Measurements from ENCODE around the gene SLIRP. TPM values are rescaled to one million over a fixed set of nuclear protein-coding genes. Genes with fewer than 3 reads are reported as not detected.
"Not testable (repeated sequence)": the region's sequence is repeated elsewhere in the genome, so short reads cannot be mapped to it uniquely, and the experiment has no call there.

The SLIRP gene
- total RNA-seq, 1 donor: 81.4 TPM

DNA sequence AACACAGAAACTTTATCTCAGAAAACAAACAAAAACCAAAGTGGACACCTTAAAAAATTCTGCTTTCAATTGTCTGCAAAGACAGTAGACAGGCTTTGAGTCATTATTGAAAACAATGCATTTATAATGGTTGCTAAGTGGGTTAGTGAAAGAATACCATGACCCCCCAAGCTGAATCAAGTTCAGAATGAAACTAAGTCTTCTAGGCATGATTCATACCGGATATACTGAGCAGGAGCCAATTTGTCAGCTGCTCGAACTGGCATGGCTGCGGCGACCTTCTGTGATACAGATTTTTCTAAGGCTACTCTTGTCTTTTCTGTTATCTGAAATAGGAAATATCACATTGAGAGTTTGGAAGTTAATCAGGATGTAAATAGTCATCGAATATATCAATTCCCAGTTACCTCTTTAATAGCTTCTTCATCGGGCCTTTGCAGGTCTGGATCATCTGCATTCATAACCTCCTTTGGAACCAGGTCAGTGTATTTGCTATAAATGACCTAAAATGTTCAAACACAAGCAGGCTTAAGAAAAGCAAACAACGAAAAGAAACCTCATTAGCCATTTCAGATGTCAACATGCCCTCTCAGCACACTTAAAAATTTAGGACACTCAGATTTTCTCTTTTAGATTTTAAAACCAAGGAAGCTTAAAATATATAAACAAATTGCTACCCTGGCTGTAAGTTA lies 30.8 kb downstream of the SLIRP start:
- H3K4me2 ChIP-seq (ENCODE audit: insufficient read depth, low read length): peak overlapping the region; percentile 40
- peaks cover 12% of the 10 kb centered on the region for H4K20me1 ChIP-seq (ENCODE audit: insufficient read depth, low read length)
- TF ChIP-seq, protein P1, sequence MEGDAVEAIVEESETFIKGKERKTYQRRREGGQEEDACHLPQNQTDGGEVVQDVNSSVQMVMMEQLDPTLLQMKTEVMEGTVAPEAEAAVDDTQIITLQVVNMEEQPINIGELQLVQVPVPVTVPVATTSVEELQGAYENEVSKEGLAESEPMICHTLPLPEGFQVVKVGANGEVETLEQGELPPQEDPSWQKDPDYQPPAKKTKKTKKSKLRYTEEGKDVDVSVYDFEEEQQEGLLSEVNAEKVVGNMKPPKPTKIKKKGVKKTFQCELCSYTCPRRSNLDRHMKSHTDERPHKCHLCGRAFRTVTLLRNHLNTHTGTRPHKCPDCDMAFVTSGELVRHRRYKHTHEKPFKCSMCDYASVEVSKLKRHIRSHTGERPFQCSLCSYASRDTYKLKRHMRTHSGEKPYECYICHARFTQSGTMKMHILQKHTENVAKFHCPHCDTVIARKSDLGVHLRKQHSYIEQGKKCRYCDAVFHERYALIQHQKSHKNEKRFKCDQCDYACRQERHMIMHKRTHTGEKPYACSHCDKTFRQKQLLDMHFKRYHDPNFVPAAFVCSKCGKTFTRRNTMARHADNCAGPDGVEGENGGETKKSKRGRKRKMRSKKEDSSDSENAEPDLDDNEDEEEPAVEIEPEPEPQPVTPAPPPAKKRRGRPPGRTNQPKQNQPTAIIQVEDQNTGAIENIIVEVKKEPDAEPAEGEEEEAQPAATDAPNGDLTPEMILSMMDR (IDR thresholded peaks at IDR 0.05; ENCODE audit: extremely low read depth, low read depth, low read length): no peak
- peak overlapping the region; percentile 59 for H3K27ac ChIP-seq (ENCODE audit: low read depth, low read length)
- no peaks in the 10 kb centered on the region for H3K9me3 ChIP-seq (ENCODE audit: low read depth, low read length)
- peaks cover 39% of the 10 kb centered on the region for H3K36me3 ChIP-seq (ENCODE audit: insufficient read depth, low read length)
- no peaks in the 10 kb centered on the region for H3K27me3 ChIP-seq (ENCODE audit: insufficient read depth, low read length)
- peaks cover 4% of the 10 kb centered on the region for H3K4me1 ChIP-seq (ENCODE audit: insufficient read depth, low read length)
- peak; percentile 90 for DNase-seq (ENCODE audit: insufficient read length, low spot score, missing footprints)
- H3K79me2 ChIP-seq (ENCODE audit: insufficient read depth, low read length): peaks cover 29% of the 10 kb centered on the region
- no peak overlapping the region for H3K4me3 ChIP-seq (ENCODE audit: insufficient read depth, low read length)
- no peak overlapping the region for H2AFZ ChIP-seq (ENCODE audit: low read length)

DNA sequence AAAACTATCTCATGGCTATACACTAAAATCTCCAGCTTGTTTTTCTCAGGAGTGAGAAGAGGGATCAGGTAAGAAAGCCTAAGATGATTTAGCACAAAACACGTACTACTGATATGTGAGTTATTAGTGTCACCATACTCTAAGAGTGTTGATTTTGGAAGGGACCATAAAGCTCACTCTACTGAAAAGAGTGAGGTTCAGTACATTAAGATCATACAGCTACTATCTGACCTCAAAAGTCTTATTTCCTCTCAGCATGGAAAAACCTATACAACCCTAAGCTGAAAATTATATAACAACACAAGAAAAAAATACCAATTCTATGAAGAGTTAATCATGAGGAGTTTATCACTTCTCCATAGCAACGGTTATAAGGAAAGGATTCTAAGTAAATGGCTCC lies 33.5 kb downstream of the SLIRP start:
- no peak overlapping the region for H2AFZ ChIP-seq (ENCODE audit: low read length)
- H3K4me1 ChIP-seq (ENCODE audit: insufficient read depth, low read length): peaks cover 4% of the 10 kb centered on the region
- no peak for DNase-seq (ENCODE audit: insufficient read length, low spot score, missing footprints)
- H3K4me2 ChIP-seq (ENCODE audit: insufficient read depth, low read length): no peak overlapping the region
- H3K36me3 ChIP-seq (ENCODE audit: insufficient read depth, low read length): peaks cover 15% of the 10 kb centered on the region
- H4K20me1 ChIP-seq (ENCODE audit: insufficient read depth, low read length): peaks cover 25% of the 10 kb centered on the region
- H3K4me3 ChIP-seq (ENCODE audit: insufficient read depth, low read length): no peak overlapping the region
- H3K9me3 ChIP-seq (ENCODE audit: low read depth, low read length): no peaks in the 10 kb centered on the region
- no peaks in the 10 kb centered on the region for H3K27me3 ChIP-seq (ENCODE audit: insufficient read depth, low read length)
- H3K79me2 ChIP-seq (ENCODE audit: insufficient read depth, low read length): peaks cover 44% of the 10 kb centered on the region
- TF ChIP-seq, protein P1 (IDR thresholded peaks at IDR 0.05; ENCODE audit: extremely low read depth, low read depth, low read length): no peak
- H3K27ac ChIP-seq (ENCODE audit: low read depth, low read length): no peak overlapping the region

DNA sequence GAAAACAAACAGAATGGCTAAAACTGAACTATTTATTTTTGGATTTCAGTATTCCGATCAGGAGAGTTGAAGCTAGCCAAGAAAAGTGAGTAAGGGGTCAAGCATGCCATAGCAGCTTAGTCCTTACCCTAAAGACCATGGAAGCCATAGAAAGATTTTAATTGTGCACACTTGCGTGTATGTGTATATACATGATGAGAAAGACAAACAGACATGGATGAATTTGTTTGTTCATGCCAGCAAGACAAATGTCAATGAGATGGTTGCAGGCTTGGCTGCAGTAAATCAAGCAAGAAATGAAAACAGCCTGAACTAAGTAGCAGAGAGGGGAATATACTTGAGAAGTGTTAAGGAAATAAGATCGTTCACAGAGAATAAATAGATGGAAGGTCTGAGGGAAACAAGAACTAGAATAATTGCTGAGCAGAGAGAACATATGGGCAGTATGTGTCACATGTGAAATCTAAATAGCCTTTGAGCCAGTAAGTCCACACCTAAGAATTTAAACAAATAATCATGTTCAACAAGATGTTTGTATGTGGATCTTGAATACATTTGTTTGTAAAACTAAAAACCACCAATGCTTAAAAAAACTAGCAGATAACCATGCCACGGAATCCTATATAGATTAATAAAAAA lies 38.3 kb downstream of the SLIRP start:
- Histone ChIP-seq H3K27me3 (ENCODE audit: insufficient read depth, low read length) (no peaks in the 10 kb centered on the region), H3K36me3 (ENCODE audit: insufficient read depth, low read length) (peaks cover 25% of the 10 kb centered on the region), H3K9me3 (ENCODE audit: low read depth, low read length) (no peaks in the 10 kb centered on the region), H2AFZ (ENCODE audit: low read length) (no peak overlapping the region), H3K4me3 (ENCODE audit: insufficient read depth, low read length) (no peak overlapping the region), H4K20me1 (ENCODE audit: insufficient read depth, low read length) (peaks cover 18% of the 10 kb centered on the region), H3K79me2 (ENCODE audit: insufficient read depth, low read length) (peaks cover 36% of the 10 kb centered on the region), H3K27ac (ENCODE audit: low read depth, low read length) (no peak overlapping the region), H3K4me2 (ENCODE audit: insufficient read depth, low read length) (no peak overlapping the region), H3K4me1 (ENCODE audit: insufficient read depth, low read length) (no peaks in the 10 kb centered on the region)
- TF ChIP-seq, protein P1 (IDR thresholded peaks at IDR 0.05; ENCODE audit: extremely low read depth, low read depth, low read length): no peak
- DNase-seq (ENCODE audit: insufficient read length, low spot score, missing footprints): peak; percentile 42

DNA sequence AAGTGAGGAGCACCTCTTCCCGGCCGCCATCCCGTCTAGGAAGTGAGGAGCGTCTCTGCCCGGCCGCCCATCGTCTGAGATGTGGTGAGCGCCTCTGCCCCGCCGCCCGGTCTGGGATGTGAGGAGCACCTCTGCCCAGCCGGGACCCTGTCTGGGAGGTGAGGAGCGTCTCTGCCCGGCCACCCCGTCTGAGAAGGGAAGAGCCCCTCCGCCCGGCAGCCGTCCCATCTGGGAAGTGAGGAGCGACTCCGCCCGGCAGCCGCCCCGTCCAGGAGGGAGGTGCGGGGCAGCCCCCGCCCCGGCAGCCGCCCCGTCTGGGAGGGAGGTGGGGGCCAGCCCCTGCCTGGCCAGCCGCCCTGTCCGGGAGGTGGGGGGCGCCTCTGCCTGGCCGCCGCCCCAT lies 39.5 kb downstream of the SLIRP start:
- Histone ChIP-seq H4K20me1 (ENCODE audit: insufficient read depth, low read length) (peaks cover 24% of the 10 kb centered on the region), H3K79me2 (ENCODE audit: insufficient read depth, low read length) (peaks cover 32% of the 10 kb centered on the region), H3K36me3 (ENCODE audit: insufficient read depth, low read length) (peaks cover 29% of the 10 kb centered on the region)
- H3K4me2 ChIP-seq (ENCODE audit: insufficient read depth, low read length); H3K9me3 ChIP-seq (ENCODE audit: low read depth, low read length); H3K4me1 ChIP-seq (ENCODE audit: insufficient read depth, low read length); H2AFZ ChIP-seq (ENCODE audit: low read length); DNase-seq (ENCODE audit: insufficient read length, low spot score, missing footprints); H3K27ac ChIP-seq (ENCODE audit: low read depth, low read length); H3K4me3 ChIP-seq (ENCODE audit: insufficient read depth, low read length); H3K27me3 ChIP-seq (ENCODE audit: insufficient read depth, low read length): not testable (repeated sequence)

Measured in osteoblast (primary cell).